Esophagus (tissue), 2 donors: Measurements from ENCODE around the gene SLC41A2. TPM values are rescaled to one million over a fixed set of nuclear protein-coding genes. Genes with fewer than 3 reads are reported as not detected.

Source experiments
- H3K27ac ChIP-seq, 2 donors: one replicate each; pipeline ENCODE4 v1.5.1; 2013; ENCODE audit warnings: low read depth in 2 of 2, mild to moderate bottlenecking in 2 of 2, inconsistent platforms in 1 of 2, low read length in 1 of 2, moderate library complexity in 1 of 2
- H3K27me3 ChIP-seq, 2 donors: one replicate each; pipeline ENCODE4 v1.6.1; 2013; ENCODE audit warnings: low read length in 2 of 2, control low read depth in 1 of 2, mild to moderate bottlenecking in 1 of 2; ENCODE audit not compliant: insufficient read depth in 2 of 2, control insufficient read depth in 1 of 2
- H3K36me3 ChIP-seq, 2 donors: one replicate each; pipeline ENCODE4 v1.6.1; 2013; ENCODE audit warnings: low read length in 1 of 2; ENCODE audit not compliant: control insufficient read depth in 2 of 2, insufficient read depth in 2 of 2
- H3K4me1 ChIP-seq, 2 donors: one replicate each; pipeline ENCODE4 v1.6.1; 2013; ENCODE audit warnings: low read length in 1 of 2; ENCODE audit not compliant: control insufficient read depth in 2 of 2, insufficient read depth in 2 of 2
- H3K4me3 ChIP-seq, 2 donors: one replicate each; pipeline ENCODE4 v1.5.1; 2013; ENCODE audit warnings: low read length in 2 of 2, mild to moderate bottlenecking in 2 of 2, low read depth in 1 of 2, moderate library complexity in 1 of 2
- H3K9me3 ChIP-seq, 2 donors: one replicate each; pipeline ENCODE4 v1.6.1; 2013; ENCODE audit warnings: mild to moderate bottlenecking in 2 of 2, low read depth in 1 of 2, low read length in 1 of 2, moderate library complexity in 1 of 2; ENCODE audit not compliant: control insufficient read depth in 2 of 2, insufficient read depth in 1 of 2
- WGBS, 2 donors: extraction: QIAGEN DNeasy Blood & Tissue Kit; methylation state at CpG; one replicate each; pipeline ENCODE4 v1.1.7; 2013; 5-methylcytosine and 5-hydroxymethylcytosine counted together
- polyA plus RNA-seq, 2 donors: library from polyadenylated mRNA; stranded (reverse); fragments of 200-250 nt; gene quantifications; one replicate each; pipeline ENCODE4 v1.2.3, GENCODE V29; 2013
- donor health status: healthy with polysubstance abuse.
- donor health status: Bipolar disorder and iron deficiency.

SLC41A2 gene
- polyA plus RNA-seq, 2 donors = 0.22 to 0.47 TPM

DNA sequence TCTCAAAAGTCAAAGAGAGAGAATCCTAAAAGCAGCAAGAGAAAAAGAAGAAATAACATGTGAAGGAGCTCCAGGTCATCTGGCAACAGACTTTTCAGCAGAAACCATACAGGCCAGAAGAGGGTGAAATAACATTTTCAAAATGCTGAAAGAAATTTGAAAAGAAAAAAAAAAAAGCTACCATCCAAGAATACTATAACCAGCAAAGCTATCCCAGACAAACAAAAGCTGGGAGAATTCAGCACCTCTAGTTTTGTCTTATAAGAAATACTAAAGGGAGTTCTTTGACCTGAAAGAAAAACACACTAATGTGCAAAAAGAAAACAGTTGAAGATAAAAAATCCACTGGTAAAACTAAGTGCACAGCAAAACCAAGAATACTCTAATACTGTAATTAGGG lies 36.8 kb downstream of the SLC41A2 start:
- Histone ChIP-seq H3K4me1 (no peaks in the 10 kb centered on the region), H3K36me3 (no peaks in the 10 kb centered on the region), H3K4me3 (no peak overlapping the region), H3K9me3 (no peaks in the 10 kb centered on the region), H3K27me3 (no peaks in the 10 kb centered on the region), H3K27ac (no peak overlapping the region)

- no peaks in the 10 kb centered on the region for H3K36me3 ChIP-seq
- 90 to 91% methylated on average over 4 of the region's 4 CpGs for WGBS, 2 donors
- H3K9me3 ChIP-seq = no peaks in the 10 kb centered on the region
- no peaks in the 10 kb centered on the region for H3K27me3 ChIP-seq
- H3K4me1 ChIP-seq = no peaks in the 10 kb centered on the region
- no peak overlapping the region for H3K4me3 ChIP-seq
- no peak overlapping the region for H3K27ac ChIP-seq
Observed at GRCh38 chr12:104911942-104912341, 46.1 kb downstream of the SLC41A2 start.

GRCh38 chr12:104910196-104910840 lies 47.8 kb downstream of the SLC41A2 start:
- no peak overlapping the region for H3K27ac ChIP-seq
- no peaks in the 10 kb centered on the region for H3K4me1 ChIP-seq
- H3K36me3 ChIP-seq = no peaks in the 10 kb centered on the region
- H3K9me3 ChIP-seq = no peaks in the 10 kb centered on the region
- no peaks in the 10 kb centered on the region for H3K27me3 ChIP-seq
- whole genome bisulfite sequencing, 2 donors = 90 to 98% methylated on average over 1 of the region's 1 CpG
- H3K4me3 ChIP-seq = no peak overlapping the region

DNA sequence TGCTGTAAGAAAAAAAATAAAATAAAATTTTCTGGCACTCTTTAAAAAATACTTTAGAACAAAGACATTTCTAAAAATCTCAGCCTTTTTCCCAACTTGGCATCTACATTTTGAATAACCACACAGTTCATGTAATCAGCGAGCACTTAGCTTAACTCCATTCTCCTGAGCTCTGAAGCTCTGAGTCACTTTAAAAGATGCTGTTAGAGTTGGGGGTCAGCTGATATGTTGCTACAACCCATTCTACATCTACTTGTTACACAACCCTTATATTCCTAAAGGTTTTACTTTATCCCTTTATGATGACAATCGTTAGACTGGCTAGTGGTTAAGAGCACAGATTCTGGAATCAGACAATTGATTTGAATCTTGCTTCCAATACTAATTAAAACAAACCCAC lies 48.3 kb downstream of the SLC41A2 start:
- H3K9me3 ChIP-seq = no peaks in the 10 kb centered on the region
- no peaks in the 10 kb centered on the region for H3K27me3 ChIP-seq
- WGBS, 2 donors = 69 to 77% methylated on average over 2 of the region's 2 CpGs
- H3K36me3 ChIP-seq = no peaks in the 10 kb centered on the region
- no peaks in the 10 kb centered on the region for H3K4me1 ChIP-seq
- H3K27ac ChIP-seq = no peak overlapping the region
- no peak overlapping the region for H3K4me3 ChIP-seq

Other genes starting within 250 kb of the SLC41A2 start
- 1 to 10 TPM; 7.8 to 8.2 TPM for gene NOPCHAP1, start 28.0 kb upstream of the SLC41A2 start, polyA plus RNA-seq
- gene ALDH1L2, start 126.2 kb upstream of the SLC41A2 start, polyA plus RNA-seq = under 1 TPM; 0.10 to 0.35 TPM
- 10 to 100 TPM in 1 of 2 donors, 1 to 10 TPM in 1; 8.6 to 11.6 TPM for gene WASHC4, start 149.4 kb upstream of the SLC41A2 start, polyA plus RNA-seq